ENCODE measurements around the gene NMRK2.
"Not testable (repeated sequence)": the region's sequence is repeated elsewhere in the genome, so short reads cannot be mapped to it uniquely, and the experiment has no call there.

Gene NMRK2

DNA sequence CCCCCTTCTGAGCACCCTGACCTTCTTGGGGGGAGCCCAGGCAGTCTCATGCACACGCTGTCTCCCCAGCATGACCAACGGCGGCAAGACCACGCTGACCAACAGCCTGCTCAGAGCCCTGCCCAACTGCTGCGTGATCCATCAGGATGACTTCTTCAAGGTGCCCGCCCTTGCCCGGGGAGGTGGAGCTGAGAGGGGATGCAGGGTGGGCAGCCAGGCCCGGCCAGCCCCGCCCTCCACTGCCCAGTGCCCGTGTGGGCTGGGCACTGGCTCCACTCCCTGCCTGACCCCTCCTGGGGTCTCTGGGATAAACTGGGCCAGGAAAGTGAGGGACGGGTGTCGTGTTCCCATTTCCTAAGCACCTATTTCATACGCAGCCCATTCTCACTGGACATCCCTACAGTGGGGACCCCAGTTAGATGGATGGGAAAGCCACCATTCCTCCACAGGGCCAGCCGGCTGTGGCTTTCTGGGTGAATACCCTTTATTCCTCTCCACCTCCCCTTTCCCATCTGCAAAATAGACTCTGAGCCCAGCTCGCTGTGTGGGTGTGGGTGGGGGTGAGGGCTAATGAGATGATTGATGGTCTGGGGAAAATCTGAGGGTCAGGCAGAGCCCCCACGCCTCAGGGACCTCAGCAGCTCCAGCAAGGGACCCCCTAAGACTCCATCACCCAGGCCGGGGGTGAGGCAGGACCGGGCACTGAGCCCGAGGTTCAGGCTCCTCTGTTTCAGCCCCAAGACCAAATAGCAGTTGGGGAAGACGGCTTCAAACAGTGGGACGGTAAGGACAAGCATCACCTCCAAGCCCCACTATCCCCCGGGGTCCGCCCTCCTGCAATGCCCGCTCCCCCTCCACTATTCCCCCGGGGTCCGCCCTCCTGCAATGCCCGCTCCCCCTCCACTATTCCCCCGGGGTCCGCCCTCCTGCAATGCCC is 3.9 kb downstream of the NMRK2 start:
- in situ Hi-C loops (cut with HindIII; ENCODE audit: low sequenced_read_pairs) = no loop called here

DNA sequence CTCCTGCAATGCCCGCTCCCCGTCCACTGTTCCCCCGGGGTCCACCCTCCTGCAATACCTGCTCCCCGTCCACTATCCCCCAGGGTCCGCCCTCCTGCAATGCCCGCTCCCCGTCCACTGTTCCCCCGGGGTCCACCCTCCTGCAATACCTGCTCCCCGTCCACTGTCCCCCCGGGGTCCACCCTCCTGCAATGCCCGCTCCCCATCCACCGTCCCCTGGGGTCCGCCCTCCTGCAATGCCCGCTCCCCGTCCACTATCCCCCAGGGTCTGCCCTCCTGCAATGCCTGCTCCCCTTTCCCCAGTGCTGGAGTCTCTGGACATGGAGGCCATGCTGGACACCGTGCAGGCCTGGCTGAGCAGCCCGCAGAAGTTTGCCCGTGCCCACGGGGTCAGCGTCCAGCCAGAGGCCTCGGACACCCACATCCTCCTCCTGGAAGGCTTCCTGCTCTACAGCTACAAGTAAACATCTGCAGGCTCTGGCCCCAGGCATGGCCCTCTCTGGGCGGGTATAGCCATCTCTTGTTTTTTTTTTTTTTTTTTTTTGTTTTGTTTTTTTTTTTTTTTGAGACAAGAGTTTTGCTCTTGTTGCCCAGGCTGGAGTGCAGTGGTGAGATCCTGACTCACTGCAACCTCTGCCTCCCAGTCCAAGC is 5.6 kb downstream of the NMRK2 start:
- in situ Hi-C loops (cut with HindIII; ENCODE audit: low sequenced_read_pairs) = not testable (repeated sequence)

DNA sequence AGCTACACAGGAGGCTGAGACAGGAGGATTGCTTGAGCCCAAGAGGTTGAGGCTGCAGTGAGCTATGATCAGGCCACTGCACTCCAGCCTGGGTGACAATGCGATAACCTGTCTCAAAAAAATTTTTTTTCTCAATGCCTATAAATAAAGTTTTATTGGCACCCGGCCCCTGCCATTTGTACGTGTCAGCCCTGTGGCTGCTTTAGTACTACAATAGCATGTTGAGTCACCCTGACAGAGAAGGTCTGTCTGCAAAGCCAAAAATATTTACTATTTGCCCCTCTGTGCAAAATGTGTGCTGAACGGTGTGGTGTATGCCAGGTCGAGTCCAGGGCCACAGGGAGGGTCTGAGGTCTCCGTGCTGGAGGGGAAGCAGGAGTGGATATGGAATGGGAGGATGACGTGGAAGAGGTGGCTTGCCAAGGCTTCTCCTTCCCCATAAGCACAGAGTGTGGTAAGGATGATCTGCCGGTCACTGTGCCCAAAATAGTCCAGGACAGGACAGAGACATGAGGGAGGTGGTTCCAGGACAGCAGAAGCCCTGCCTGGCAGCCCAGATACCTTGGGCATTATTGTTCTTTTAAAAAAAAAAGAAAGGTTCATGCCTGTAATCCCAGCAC is 10.0 kb downstream of the NMRK2 start:
- in situ Hi-C loops (cut with HindIII; ENCODE audit: low sequenced_read_pairs) = no loop called here

DNA sequence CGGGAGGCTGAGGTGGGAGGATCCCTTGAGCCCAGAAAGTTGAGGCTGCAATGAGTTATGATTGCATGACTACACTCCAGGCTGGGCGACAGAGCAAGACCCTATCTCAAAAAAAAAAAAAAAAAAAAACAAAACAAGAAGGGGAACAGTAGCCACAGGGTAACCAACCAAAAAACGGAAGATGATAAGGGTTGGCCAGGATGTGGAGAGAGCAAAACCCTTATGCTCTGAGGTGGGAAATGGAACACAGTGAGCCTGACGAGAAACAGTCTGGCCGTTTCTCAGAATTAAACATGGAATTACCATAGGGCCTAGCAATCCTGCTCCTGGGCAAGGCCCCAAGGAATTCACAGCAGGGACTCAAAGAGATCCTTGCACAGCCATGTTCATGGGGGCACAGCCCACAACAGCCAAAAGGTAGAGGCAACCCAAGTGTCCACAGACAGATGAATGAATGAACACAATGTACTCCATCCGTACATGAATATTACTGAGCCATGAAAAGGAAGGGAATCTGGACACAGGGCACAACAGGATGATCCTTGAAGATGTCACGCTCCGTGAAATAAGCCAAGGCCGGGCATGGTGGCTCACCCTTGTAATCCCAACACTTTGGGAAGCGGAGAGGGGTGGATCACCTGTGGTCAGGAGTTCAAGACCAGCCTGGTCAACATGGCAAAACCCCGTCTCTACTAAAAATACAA is 11.3 kb downstream of the NMRK2 start:
- in situ Hi-C loops (cut with HindIII; ENCODE audit: low sequenced_read_pairs) = no loop called here

DNA sequence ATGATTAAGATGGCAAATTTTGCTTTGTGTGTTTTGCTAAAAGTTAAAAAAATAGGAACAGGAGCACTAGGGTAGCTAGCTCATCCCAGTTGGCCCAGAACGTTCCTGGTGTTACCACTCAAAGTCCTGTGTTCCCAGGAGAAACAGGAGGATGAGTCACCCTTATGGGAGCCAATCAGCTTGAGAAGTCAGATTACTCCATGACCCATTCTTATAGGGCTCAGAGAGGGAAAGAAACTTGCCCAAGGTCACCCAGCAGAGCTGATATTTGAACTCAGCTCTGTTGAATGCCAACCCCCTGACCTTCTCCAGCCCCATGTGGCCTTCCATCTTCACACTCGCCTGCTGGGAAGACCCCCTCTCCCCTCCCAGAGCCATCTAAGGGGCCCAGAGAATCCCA is 13.0 kb downstream of the NMRK2 start:
- in situ Hi-C loops (cut with HindIII; ENCODE audit: low sequenced_read_pairs) = no loop called here

DNA sequence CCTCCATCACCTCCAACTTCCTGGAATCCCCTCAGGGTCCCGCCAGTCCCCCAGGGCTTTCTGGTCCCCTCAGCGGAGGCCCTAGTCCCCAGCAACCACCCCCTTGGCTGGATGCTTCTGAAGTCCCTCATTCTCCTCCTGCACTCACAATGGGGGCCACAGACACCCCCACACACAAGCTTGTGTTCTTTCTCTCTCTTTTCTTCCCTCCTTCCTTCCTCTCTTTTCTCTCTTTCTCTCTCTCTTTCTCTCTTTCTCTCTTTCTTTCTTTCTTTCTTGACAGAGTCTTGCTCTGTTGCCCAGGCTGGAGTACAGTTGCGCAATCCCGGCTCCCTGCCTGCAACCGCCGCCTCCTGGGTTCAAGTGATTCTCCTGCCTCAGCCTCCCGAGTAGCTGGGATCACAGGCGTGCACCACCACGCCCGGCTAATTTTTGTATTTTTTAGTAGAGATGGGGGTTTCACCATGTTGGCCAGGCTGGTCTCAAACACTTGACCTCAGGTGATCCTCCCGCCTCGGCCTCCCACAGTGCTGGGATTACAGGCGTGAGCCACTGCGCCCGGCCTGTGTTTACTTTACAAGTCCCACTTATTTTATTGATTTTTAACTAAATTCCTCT is 14.6 kb downstream of the NMRK2 start:
- in situ Hi-C loops (cut with HindIII; ENCODE audit: low sequenced_read_pairs) = not testable (repeated sequence)

DNA sequence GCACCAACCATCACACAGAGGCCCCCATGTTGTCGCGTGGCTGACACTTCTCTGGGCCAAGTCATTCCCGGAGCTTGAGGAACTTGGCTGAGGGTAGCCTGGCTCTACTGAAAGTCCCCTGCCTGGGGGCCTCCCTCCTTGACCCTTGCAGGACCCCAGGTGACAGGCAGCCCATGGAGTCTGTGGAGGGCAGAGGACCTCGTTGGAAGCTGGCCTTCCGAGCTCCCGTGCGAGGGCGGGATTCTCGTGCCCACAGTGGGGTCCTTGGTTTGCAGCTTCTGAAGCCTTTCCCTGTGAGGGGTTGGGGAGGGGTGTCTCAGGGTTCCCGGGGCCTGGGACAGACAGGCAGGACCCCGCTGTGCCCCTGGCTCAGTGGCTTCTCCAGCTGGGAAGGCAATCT is 16.4 kb downstream of the NMRK2 start:
- in situ Hi-C loops (cut with HindIII; ENCODE audit: low sequenced_read_pairs) = no loop called here

DNA sequence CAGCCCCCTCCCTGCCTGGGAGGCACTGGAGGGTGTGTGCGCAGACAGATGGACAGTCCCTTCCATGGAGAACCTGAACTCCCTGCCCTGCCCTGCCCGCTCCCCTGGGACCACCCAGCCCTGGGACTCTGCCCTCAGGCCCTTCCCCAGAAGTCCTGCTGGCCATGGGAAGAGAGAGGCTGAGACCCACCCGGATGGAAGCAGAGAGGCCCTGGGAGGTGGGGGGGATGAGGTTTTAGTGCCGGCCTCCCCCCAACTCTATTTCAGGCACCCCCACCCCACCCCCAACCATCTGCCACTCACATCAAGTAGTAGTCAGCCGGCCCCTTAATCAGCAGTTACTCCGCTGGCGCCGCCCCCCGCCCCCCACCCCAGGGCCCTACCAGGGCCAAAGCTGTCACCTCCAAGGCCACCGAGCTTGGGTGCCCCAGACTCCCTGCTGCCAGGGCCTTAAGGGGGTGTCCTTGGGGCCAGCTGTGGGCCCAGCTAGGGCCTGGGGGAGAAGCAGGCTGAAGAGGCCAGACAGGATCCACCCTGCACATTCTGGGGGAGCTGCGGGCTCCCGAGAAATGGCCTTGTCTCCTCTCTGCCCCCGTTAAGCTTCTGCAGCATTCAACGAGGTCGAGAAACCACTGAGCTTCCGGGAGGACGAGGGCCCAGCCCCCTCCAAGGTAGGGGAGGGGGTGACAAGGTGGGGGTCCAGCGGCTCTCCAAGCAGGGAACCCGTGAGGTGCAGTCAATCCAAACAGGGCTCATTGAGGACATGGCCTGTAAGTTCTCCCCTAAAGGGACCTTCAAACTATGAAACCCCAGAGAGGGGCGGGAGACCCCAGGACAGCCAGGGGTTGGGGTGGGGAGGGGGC is 17.4 kb downstream of the NMRK2 start:
- in situ Hi-C loops (cut with HindIII; ENCODE audit: low sequenced_read_pairs) = no loop called here

DNA sequence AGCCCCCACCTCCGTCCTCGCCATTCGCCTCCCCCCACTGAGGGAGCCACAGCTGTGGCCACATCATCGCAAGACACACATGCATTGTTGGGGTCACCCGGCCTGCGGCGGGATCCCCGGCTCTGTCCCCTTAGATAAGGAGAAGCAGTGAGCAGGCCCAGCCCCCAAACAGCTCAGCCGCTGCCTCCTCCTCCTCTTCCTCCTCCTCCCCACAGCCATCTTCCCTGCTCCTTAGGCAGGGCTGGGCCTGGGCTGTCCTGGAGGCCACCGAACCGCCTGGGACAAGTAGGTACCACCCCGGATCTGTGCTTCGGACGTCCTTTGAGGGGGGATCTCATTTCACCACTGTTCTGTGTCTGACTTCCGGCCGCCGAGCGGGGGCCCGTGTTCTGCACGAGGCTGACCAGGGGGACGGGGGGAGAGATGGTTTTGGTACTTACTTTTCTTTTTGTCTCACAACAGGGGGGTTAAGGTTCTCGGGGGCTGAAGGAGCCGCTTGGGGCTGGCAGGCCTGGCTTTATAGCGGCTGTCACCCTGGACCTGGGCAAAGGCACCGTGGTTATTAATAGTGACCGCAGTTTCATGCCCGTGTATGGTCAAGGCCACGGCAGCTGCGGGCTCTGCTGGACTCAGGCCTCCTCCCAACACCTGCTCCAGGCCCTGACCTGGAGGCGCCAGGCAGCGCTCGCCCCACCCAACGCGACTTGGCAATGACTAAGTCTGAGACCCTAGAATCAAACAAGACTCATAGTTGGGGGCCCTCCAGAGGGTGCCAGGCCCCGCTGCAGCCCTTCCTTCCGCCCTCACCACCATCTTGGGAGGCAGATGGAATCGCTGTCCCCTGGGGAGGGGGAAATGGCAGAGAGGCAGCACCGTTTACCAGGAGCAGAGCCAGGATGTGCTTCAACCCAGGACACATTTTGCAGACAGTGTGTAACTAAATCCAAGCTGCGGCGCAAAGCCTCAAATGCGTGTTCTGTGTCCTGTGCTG is 18.3 kb downstream of the NMRK2 start:
- in situ Hi-C loops (cut with HindIII; ENCODE audit: low sequenced_read_pairs) = no loop called here

DNA sequence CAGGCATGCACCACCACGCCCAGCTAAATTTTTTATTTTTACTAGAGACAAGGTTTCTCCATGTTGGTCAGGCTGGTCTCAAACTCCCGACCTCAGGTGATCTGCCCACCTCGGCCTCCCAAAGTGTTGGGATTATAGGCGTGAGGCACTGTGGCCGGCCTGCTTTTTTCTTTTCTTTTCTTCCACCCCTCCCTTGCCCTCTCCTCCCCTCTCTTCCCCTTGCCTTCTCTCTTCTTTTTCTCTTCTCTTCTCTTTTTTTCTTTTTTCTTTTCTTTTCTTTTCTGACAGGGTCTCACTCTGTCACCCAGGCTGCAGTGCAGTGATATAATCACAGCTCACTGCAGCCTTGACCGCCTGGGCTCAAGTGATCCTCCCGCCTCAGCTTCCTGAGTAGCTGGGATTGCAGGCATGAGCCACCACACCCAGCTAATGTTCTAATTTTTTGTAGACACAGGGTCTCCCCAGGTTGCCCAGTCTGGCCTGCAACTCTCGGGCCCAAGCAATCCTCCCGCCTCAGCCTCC is 19.9 kb downstream of the NMRK2 start:
- in situ Hi-C loops (cut with HindIII; ENCODE audit: low sequenced_read_pairs) = not testable (repeated sequence)

DNA sequence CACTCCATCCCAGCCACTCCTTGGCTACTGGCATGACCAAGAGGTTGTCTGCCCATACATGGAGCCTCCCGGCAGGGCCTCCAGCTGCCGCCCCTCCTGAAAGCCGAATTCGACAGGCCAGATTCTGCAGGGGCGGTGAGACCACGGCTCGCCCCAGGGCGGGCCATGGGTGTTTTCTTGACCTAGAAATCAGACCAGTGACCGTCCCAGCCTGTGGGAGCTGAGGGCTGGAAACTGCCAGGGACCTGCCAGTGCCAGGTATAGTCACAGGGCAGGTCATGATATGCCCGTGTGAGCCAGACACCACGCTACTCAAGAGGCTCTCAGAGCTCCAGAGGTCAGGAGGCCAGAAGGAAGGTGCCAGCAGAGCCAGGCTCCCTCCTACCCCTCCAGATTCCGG is 21.2 kb downstream of the NMRK2 start:
- in situ Hi-C loops (cut with HindIII; ENCODE audit: low sequenced_read_pairs) = no loop called here

DNA sequence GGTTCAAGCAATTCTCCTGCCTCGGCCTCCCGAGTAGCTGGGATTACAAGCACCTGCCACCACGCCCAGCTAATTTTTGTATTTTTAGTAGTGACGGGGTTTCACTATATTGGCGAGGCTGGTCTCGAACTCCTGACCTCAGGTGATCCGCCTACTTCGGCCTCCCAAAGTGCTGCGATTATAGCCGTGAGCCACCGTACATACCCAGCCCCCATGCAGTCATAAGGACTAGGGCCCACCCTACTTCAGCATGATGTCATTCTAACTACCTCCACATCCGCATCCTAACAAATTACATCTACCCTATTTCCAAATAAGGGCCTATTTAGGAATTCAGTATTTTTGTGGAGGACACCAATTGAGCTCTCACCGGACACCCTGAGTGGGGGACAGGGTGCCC is 22.4 kb downstream of the NMRK2 start:
- in situ Hi-C loops (cut with HindIII; ENCODE audit: low sequenced_read_pairs) = not testable (repeated sequence)

DNA sequence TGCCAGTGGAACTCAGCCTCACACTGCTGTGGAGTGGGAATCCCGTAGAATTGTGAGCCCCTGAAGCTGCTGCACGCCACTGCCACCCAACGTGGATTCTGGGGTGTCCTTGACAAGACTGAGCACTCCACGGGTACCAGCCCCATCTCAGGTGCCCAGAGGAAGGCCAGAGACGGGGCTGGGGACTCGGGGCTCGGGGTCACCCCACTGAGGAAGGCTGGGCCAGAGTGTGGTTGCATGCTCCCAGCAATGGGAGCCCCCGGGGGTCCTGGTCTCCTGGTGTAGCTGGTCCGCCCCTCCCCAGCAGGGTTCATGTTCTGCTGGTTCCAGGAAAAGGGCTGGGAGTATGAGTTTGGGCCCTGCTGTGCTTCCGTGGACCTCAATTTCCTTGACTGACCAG is 22.8 kb downstream of the NMRK2 start:
- in situ Hi-C loops (cut with HindIII; ENCODE audit: low sequenced_read_pairs) = no loop called here

DNA sequence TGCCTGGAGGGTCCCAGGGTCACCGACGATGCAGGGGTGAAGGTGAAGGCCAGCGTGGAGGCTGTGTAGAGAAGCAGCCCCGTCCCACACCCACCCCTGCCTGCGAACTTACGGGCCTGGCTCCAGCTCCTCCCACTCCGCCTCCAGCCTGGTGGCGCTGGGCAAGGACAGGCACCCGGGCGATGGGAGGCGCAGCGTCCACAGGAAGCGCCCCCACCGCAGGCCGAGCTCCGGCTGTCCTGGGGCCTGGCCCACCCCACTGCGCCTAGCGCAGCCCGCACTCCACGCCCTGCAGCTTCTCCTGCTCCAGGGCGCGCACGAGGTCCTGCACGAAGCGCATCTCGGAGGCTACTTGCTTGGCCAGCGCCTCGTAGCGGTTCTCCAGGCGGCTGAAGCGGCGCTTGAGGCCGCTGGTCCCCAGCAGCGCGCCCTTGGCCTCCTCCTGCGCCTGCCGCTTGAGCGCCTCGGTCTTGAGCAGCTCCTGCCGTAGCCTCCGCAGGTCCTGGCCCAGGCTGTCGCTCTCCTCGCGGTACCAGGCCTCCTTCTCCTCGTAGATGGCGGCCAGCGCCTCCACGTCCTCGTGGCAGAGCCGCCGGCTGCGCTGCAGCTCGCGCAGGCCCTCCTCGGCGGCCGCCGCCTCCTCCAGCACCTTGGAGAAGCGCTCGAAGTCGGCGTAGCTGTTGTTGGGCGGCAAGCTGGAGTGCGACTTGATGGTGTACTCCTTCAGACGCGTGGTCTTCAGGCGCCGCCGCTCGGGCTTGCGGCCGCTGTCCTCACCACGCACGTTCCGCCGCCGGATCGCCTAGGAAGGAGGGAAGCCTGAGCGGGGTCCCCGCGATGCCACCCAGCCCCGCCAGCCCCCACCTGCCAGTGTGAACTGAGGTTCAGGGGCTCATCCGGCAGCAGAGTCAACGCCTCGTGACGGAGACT is 26.2 kb downstream of the NMRK2 start:
- in situ Hi-C loops (cut with HindIII; ENCODE audit: low sequenced_read_pairs) = no loop called here

DNA sequence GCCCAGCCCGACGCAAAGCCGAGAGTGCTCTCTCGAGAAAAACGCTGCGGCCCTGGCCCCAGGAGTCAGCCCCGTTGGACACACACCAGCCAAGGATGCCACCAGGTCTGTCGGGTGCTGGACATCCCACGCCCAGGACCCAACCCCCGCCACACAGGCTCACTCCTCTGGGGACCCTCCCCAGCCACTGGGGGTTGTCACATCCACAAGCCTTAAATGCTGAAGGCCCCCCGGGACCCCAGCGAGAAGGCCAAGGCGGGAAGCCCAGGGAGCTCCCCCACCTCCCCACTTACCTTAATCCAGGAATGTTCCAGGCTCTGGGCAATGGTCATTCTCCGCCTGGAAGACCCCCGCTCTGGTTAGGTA is 26.9 kb downstream of the NMRK2 start:
- in situ Hi-C loops (cut with HindIII; ENCODE audit: low sequenced_read_pairs) = no loop called here

DNA sequence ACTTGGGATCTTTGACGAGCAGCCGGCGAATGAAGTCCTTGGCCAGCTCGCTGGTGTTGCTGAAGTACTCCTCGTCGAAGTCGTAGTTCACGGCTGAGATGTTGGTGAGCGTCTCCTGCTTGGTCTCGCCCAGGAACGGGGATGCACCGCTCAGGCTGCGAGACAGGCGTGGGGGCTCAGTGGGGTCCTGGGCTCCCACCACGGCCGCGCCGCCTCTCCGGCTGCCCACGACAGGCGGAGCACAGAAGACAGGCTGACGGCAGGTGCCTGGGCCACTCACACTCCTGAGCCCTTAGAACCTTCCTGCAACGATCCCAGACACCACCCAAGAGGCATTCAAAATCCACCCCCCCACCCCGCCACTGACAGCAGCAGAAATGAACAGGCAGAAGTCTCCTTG is 28.1 kb downstream of the NMRK2 start:
- in situ Hi-C loops (cut with HindIII; ENCODE audit: low sequenced_read_pairs) = no loop called here

DNA sequence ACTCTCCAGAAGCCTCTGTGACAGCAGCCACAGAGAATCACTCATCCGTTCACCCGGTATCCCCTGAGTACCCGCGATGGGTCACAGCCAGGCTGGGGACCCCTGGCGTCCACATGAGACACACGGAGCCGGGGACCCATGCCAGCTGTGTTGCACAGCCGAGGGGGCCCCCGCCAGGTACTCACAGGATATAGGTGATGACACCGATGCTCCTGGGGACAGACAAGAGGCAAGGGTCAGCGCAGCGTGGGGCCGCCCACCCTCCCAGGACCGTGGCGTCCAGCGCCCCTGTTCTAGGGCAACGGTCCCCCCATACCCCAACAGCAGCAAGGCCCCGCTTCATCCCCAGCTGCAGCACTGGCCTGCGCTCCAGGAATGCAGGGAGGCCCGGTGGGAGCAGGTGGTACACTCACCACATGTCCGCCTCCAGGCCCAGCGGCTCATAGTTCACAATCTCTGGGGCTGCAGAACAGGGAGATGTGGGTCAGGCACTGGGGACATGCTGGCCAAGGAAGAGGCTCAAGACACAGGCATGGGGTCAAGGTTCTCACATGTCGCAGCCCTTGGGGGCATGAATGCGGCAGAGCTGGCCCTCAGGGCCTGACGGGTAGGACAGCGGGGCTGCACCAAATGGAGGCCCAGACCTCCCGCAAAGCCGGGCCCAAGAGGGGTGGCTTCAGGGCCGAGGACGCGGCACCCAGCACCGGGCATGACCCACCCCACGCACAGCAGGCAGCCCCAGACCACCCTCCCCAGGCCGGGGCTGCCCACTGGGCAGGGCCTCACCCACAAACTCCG is 30.8 kb downstream of the NMRK2 start:
- in situ Hi-C loops (cut with HindIII; ENCODE audit: low sequenced_read_pairs) = no loop called here

Data from DLD1 (cell line).